ENCODE data around the gene ARFGEF3. TPM values are rescaled to one million over a fixed set of nuclear protein-coding genes. Genes with fewer than 3 reads are reported as not detected.

The ARFGEF3 gene
- total and polyA plus RNA-seq, 2 experiments from 2014 or later = 5.8 to 24.6 TPM

DNA sequence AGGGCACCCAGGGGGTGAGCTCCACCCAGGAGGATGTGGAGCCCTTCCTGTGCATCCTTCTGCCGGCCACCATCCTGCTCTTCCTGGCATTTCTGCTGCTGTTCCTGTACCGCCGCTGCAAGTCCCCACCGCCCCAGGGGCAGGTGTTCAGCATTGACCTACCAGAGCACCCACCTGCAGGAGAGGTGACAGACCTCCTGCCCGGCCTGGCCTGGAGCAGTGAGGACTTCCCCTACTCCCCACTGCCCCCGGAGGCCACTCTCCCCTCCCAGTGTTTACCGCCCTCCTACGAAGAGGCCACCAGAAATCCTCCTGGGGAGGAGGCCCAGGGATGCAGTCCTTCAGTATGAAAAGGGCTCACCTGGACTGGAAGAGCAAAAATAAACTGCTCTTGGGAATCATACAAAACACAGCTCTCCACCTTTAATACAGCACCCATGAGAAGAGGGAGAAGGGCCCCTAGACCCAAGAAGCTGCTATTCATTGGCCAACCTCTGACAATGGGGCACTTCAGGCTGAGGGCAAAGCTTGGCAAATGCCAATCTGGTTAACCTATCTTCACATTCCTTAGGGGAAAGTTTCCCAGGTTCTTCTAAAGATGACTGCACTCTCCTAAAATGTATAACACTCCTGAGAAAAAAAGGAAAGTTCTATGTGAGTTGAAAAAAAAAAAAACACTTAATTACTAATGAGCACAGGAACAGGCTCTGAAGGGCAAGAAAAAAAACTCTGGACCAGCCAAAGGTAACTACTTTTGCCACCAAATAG, 220.9 kb downstream of the ARFGEF3 start:
- TF ChIP-seq, protein P1, sequence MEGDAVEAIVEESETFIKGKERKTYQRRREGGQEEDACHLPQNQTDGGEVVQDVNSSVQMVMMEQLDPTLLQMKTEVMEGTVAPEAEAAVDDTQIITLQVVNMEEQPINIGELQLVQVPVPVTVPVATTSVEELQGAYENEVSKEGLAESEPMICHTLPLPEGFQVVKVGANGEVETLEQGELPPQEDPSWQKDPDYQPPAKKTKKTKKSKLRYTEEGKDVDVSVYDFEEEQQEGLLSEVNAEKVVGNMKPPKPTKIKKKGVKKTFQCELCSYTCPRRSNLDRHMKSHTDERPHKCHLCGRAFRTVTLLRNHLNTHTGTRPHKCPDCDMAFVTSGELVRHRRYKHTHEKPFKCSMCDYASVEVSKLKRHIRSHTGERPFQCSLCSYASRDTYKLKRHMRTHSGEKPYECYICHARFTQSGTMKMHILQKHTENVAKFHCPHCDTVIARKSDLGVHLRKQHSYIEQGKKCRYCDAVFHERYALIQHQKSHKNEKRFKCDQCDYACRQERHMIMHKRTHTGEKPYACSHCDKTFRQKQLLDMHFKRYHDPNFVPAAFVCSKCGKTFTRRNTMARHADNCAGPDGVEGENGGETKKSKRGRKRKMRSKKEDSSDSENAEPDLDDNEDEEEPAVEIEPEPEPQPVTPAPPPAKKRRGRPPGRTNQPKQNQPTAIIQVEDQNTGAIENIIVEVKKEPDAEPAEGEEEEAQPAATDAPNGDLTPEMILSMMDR (conservative IDR thresholded peaks at IDR 0.05; ENCODE audit: low read depth in 2 of 2) = peak; percentile 48 to 58; a peak in 3 of 4 replicates
- no peak for TF ChIP-seq NANOG (IDR thresholded peaks at IDR 0.05; ENCODE audit: borderline replicate concordance)
- no peaks in the 10 kb centered on the region for H3K36me3 ChIP-seq (ENCODE audit: insufficient read depth)
- no peak overlapping the region for H3K4me3 Mint-ChIP-seq
- no peak overlapping the region for H3K4me2 ChIP-seq
- no peaks in the 10 kb centered on the region for H3K27me3 ChIP-seq (ENCODE audit: insufficient read depth)
- peaks cover 24% of the 10 kb centered on the region for H3K4me1 Mint-ChIP-seq
- peak; percentile 60 for DNase-seq (ENCODE audit: low spot score)
- no peak overlapping the region for H3K27ac ChIP-seq (ENCODE audit: low read depth)
- H3K9me2 ChIP-seq (ENCODE audit: insufficient read depth) = no peaks in the 10 kb centered on the region
- no peaks in the 10 kb centered on the region for H3F3A ChIP-seq (replicated peaks; ENCODE audit: low read depth)
- no peak overlapping the region for H3K4me3 ChIP-seq
- H3K36me3 Mint-ChIP-seq (ENCODE audit: low read depth) = no peaks in the 10 kb centered on the region
- peaks cover 16% of the 10 kb centered on the region for H3K4me1 ChIP-seq (ENCODE audit: insufficient read depth)
- peak; percentile 95 for ATAC-seq
- H3K79me2 ChIP-seq (replicated peaks; ENCODE audit: insufficient read depth) = no peaks in the 10 kb centered on the region
- 0 out of 2 replicates have a peak overlapping the region, but pooled peaks have one; percentile 30 for H2AFZ ChIP-seq
- H3K27ac Mint-ChIP-seq = no peak overlapping the region
- peaks cover 8% of the 10 kb centered on the region for H3K27me3 Mint-ChIP-seq (ENCODE audit: insufficient read depth, low read depth, poor library complexity)
- H4K20me1 ChIP-seq (replicated peaks; ENCODE audit: insufficient read depth) = no peaks in the 10 kb centered on the region
- H3K9me3 Mint-ChIP-seq = no peaks in the 10 kb centered on the region

DNA sequence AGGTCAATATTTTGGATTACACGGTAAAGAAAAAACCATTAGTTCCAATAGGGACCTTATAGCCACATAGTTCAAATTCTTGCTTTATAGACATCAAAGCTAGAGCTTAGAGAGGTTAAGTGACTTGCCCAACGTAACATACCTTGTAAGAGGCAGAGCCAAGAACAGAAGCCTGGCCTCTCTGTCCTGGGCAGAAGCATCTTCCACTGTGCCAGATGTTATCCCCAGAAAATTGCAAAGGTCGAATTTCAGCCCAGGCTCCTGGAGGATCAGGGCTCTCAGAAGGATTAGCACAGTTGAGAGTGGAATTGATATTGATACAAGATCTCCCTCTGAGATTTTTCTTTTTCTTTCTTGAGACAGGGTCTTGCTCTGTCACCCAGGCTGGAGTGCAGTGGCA, 222.0 kb downstream of the ARFGEF3 start:
- no peak overlapping the region for H3K4me3 Mint-ChIP-seq
- Histone ChIP-seq H4K20me1 (replicated peaks; ENCODE audit: insufficient read depth) (no peaks in the 10 kb centered on the region), H3K4me3 (no peak overlapping the region), H3F3A (replicated peaks; ENCODE audit: low read depth) (no peaks in the 10 kb centered on the region), H3K36me3 (ENCODE audit: insufficient read depth) (no peaks in the 10 kb centered on the region), H3K9me2 (ENCODE audit: insufficient read depth) (no peaks in the 10 kb centered on the region), H3K27ac (ENCODE audit: low read depth) (no peak overlapping the region), H3K4me2 (no peak overlapping the region), H2AFZ (no peak overlapping the region), H3K4me1 (ENCODE audit: insufficient read depth) (peaks cover 10% of the 10 kb centered on the region), H3K27me3 (ENCODE audit: insufficient read depth) (no peaks in the 10 kb centered on the region), H3K79me2 (replicated peaks; ENCODE audit: insufficient read depth) (no peaks in the 10 kb centered on the region)
- ATAC-seq (no peak), DNase-seq (ENCODE audit: low spot score) (no peak)
- H3K9me3 Mint-ChIP-seq = no peaks in the 10 kb centered on the region
- no peaks in the 10 kb centered on the region for H3K36me3 Mint-ChIP-seq (ENCODE audit: low read depth)
- H3K27me3 Mint-ChIP-seq (ENCODE audit: insufficient read depth, low read depth, poor library complexity) = peaks cover 8% of the 10 kb centered on the region
- peaks cover 22% of the 10 kb centered on the region for H3K4me1 Mint-ChIP-seq
- no peak overlapping the region for H3K27ac Mint-ChIP-seq
- TF ChIP-seq CREB1 (CRISPR knock-in tag; IDR thresholded peaks at IDR 0.05; ENCODE audit: low read depth) = no peak
- TF ChIP-seq NANOG (IDR thresholded peaks at IDR 0.05; ENCODE audit: borderline replicate concordance) = no peak
- no peak for TF ChIP-seq EZH2phosphoT487 (IDR thresholded peaks at IDR 0.05; ENCODE audit: unreplicated experiment)
- TF ChIP-seq EZH2 (IDR thresholded peaks at IDR 0.05; ENCODE audit: low read depth, unreplicated experiment) = no peak
- no peak for TF ChIP-seq JUNB (IDR thresholded peaks at IDR 0.05; ENCODE audit: unreplicated experiment)
- TF ChIP-seq STAT1 (IDR thresholded peaks at IDR 0.05; ENCODE audit: unreplicated experiment) = no peak
- TF ChIP-seq, protein P1 (conservative IDR thresholded peaks at IDR 0.05; ENCODE audit: low read depth in 2 of 2) = no peak
- no peak for TF ChIP-seq ZNF331 (CRISPR knock-in tag; IDR thresholded peaks at IDR 0.05; ENCODE audit: low read depth)
- TF ChIP-seq, protein P2, sequence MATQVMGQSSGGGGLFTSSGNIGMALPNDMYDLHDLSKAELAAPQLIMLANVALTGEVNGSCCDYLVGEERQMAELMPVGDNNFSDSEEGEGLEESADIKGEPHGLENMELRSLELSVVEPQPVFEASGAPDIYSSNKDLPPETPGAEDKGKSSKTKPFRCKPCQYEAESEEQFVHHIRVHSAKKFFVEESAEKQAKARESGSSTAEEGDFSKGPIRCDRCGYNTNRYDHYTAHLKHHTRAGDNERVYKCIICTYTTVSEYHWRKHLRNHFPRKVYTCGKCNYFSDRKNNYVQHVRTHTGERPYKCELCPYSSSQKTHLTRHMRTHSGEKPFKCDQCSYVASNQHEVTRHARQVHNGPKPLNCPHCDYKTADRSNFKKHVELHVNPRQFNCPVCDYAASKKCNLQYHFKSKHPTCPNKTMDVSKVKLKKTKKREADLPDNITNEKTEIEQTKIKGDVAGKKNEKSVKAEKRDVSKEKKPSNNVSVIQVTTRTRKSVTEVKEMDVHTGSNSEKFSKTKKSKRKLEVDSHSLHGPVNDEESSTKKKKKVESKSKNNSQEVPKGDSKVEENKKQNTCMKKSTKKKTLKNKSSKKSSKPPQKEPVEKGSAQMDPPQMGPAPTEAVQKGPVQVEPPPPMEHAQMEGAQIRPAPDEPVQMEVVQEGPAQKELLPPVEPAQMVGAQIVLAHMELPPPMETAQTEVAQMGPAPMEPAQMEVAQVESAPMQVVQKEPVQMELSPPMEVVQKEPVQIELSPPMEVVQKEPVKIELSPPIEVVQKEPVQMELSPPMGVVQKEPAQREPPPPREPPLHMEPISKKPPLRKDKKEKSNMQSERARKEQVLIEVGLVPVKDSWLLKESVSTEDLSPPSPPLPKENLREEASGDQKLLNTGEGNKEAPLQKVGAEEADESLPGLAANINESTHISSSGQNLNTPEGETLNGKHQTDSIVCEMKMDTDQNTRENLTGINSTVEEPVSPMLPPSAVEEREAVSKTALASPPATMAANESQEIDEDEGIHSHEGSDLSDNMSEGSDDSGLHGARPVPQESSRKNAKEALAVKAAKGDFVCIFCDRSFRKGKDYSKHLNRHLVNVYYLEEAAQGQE (IDR thresholded peaks at IDR 0.05; ENCODE audit: unreplicated experiment) = no peak
